Hepatocyte (in vitro differentiated cells): ENCODE measurements around the gene DPH2. TPM values are rescaled to one million over a fixed set of nuclear protein-coding genes. Genes with fewer than 3 reads are reported as not detected.
A peak's percentile ranks its signal among the peaks of the same experiment; 100 is the strongest.

Experiments used
- DNase-seq: peaks from one replicate; pipeline ENCODE4 v3.0.0-alpha.2; 2016; ENCODE audit warnings: low spot score
- H2AFZ ChIP-seq: fragments of 200-600 bp; sonication (generic); 2 replicates; pipeline ENCODE4 v1.6.0; 2016; ENCODE audit warnings: antibody characterized with exemption, mild to moderate bottlenecking
- H3K27ac ChIP-seq: fragments of 200-600 bp; sonication (generic); 2 replicates; pipeline ENCODE4 v1.5.1; 2016; ENCODE audit warnings: mild to moderate bottlenecking
- H3K27me3 ChIP-seq: fragments of 200-600 bp; sonication (generic); 2 replicates; pipeline ENCODE4 v1.6.1; 2016
- H3K36me3 ChIP-seq: fragments of 200-600 bp; sonication (generic); replicated peaks from 2 replicates; pipeline ENCODE4 v1.5.1; 2016; ENCODE audit warnings: low read depth; ENCODE audit not compliant: insufficient read depth
- H3K4me1 ChIP-seq: fragments of 200-600 bp; sonication (generic); 2 replicates; pipeline ENCODE4 v1.5.1; 2016; ENCODE audit warnings: mild to moderate bottlenecking, moderate library complexity; ENCODE audit not compliant: insufficient read depth
- H3K4me2 ChIP-seq: fragments of 200-600 bp; sonication (generic); 2 replicates; pipeline ENCODE4 v1.6.0; 2016
- H3K4me3 ChIP-seq: fragments of 200-600 bp; sonication (generic); 2 replicates; pipeline ENCODE4 v1.5.1; 2016; ENCODE audit warnings: mild to moderate bottlenecking
- H3K79me2 ChIP-seq: fragments of 200-600 bp; sonication (generic); 2 replicates; pipeline ENCODE4 v1.6.0; 2017; ENCODE audit warnings: mild to moderate bottlenecking
- H3K9me2 ChIP-seq: fragments of 200-600 bp; sonication (generic); replicated peaks from 2 replicates; pipeline ENCODE4 v1.6.0; 2017; ENCODE audit warnings: mild to moderate bottlenecking; ENCODE audit not compliant: insufficient read depth
- H3K9me3 ChIP-seq: fragments of 200-600 bp; sonication (generic); 2 replicates; pipeline ENCODE4 v1.5.1; 2016; ENCODE audit warnings: low read depth, mild to moderate bottlenecking
- H4K20me1 ChIP-seq: fragments of 200-600 bp; sonication (generic); 2 replicates; pipeline ENCODE4 v1.6.0; 2016; ENCODE audit warnings: mild to moderate bottlenecking; ENCODE audit not compliant: insufficient read depth, poor library complexity, severe bottlenecking
- EZH2 ChIP-seq: fragments of 200-600 bp; sonication (generic); IDR thresholded peaks from 2 replicates; pipeline ENCODE4 v1.6.1; 2016; ENCODE audit warnings: antibody characterized with exemption, mild to moderate bottlenecking, borderline replicate concordance
- EZH2phosphoT487 ChIP-seq: fragments of 200-600 bp; sonication (generic); IDR thresholded peaks from one replicate; pipeline ENCODE4 v1.6.1; 2018; ENCODE audit warnings: antibody characterized with exemption, mild to moderate bottlenecking, low read depth, moderate library complexity; ENCODE audit not compliant: unreplicated experiment, severe bottlenecking
- WGBS: methylation state at CpG from one replicate; pipeline ENCODE4 v1.1.6; 2016; ENCODE audit warnings: low lambda C conversion rate; ENCODE audit errors: missing lambda C conversion rate; 5-methylcytosine and 5-hydroxymethylcytosine counted together
- polyA plus RNA-seq: library from polyadenylated mRNA; unstranded; fragments of >200 nt; fragmentation: Nextera tagmentation; extraction: Ambion mirVana; gene quantifications from 2 replicates; pipeline ENCODE4 v1.2.1, GENCODE V29; 2016
- total RNA-seq: library from RNA; depleted of rRNA; stranded (reverse); fragments of >200 nt; gene quantifications from 2 replicates; pipeline ENCODE4 v1.2.3, GENCODE V29; 2014
- TF ChIP-seq, protein P1 (sequence below): fragments of 200-600 bp; sonication (generic); IDR thresholded peaks from 2 replicates; pipeline ENCODE4 v1.5.1; 2016; ENCODE audit warnings: antibody characterized with exemption, mild to moderate bottlenecking; ENCODE audit not compliant: poor library complexity

Gene DPH2
- total and polyA plus RNA-seq, 2 experiments from 2014 or later, result 18.6 to 21.5 TPM

DNA sequence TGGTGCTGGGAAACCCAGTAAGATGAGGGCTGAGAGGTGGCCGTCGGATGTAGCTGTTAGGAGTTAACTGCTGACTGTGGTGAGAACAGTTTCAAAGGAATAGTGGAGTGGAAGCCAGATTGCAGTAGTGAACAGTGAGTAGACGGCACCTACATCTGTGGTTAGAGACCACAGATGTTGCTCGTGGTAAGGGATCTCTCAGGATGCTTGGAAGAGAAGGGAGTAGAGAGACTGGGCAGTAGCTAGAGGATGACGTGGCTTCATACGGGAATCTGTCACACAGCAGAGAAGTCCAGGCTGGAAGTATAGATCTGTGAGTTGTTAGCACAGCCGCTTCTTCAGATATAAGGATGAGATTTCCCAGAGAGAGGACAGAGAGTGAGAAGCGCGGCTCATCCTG, 44.0 kb upstream of the DPH2 start:
- Histone ChIP-seq H3K27ac (no peak overlapping the region), H3K9me2 (no peaks in the 10 kb centered on the region), H3K4me3 (no peak overlapping the region), H2AFZ (no peak overlapping the region), H3K4me2 (no peak overlapping the region), H3K36me3 (no peaks in the 10 kb centered on the region), H3K27me3 (no peaks in the 10 kb centered on the region), H3K9me3 (no peaks in the 10 kb centered on the region), H3K79me2 (no peaks in the 10 kb centered on the region), H4K20me1 (no peaks in the 10 kb centered on the region), H3K4me1 (no peaks in the 10 kb centered on the region)
- WGBS, result 98% methylated on average over 9 of the region's 9 CpGs
- TF ChIP-seq EZH2phosphoT487 (no peak), EZH2 (no peak)
- TF ChIP-seq, protein P1, sequence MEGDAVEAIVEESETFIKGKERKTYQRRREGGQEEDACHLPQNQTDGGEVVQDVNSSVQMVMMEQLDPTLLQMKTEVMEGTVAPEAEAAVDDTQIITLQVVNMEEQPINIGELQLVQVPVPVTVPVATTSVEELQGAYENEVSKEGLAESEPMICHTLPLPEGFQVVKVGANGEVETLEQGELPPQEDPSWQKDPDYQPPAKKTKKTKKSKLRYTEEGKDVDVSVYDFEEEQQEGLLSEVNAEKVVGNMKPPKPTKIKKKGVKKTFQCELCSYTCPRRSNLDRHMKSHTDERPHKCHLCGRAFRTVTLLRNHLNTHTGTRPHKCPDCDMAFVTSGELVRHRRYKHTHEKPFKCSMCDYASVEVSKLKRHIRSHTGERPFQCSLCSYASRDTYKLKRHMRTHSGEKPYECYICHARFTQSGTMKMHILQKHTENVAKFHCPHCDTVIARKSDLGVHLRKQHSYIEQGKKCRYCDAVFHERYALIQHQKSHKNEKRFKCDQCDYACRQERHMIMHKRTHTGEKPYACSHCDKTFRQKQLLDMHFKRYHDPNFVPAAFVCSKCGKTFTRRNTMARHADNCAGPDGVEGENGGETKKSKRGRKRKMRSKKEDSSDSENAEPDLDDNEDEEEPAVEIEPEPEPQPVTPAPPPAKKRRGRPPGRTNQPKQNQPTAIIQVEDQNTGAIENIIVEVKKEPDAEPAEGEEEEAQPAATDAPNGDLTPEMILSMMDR, result no peak
- no peak for DNase-seq

DNA sequence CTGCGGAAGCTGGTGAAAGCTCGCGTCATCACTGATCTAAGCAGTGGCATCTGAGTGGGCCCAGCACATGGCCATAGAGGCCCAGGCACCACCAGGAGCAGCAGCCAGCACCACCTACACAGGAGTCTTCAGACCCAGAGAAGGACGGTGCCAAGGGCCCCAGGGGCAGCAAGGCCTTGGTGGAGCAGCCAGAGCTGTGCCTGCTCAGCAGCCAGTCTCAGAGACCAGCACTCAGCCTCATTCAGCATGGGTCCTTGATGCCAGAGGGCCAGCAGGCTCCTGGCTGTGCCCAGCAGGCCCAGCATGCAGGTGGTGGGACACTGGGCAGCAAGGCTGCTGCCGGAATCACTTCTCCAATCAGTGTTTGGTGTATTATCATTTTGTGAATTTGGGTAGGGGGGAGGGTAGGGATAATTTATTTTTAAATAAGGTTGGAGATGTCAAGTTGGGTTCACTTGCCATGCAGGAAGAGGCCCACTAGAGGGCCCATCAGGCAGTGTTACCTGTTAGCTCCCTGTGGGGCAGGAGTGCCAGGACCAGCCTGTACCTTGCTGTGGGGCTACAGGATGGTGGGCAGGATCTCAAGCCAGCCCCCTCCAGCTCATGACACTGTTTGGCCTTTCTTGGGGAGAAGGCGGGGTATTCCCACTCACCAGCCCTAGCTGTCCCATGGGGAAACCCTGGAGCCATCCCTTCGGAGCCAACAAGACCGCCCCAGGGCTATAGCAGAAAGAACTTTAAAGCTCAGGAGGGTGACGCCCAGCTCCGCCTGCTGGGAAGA, 39.5 kb upstream of the DPH2 start:
- Histone ChIP-seq H2AFZ (no peak overlapping the region), H3K4me1 (peaks cover 15% of the 10 kb centered on the region), H3K9me3 (no peaks in the 10 kb centered on the region), H4K20me1 (no peaks in the 10 kb centered on the region), H3K27ac (no peak overlapping the region), H3K9me2 (no peaks in the 10 kb centered on the region), H3K27me3 (peaks cover 9% of the 10 kb centered on the region), H3K79me2 (no peaks in the 10 kb centered on the region), H3K4me2 (no peak overlapping the region), H3K4me3 (no peak overlapping the region), H3K36me3 (no peaks in the 10 kb centered on the region)
- DNase-seq, result no peak
- 93% methylated on average over 10 of the region's 10 CpGs for WGBS
- no peak for TF ChIP-seq EZH2phosphoT487
- TF ChIP-seq, protein P1, result peak; percentile 27

DNA sequence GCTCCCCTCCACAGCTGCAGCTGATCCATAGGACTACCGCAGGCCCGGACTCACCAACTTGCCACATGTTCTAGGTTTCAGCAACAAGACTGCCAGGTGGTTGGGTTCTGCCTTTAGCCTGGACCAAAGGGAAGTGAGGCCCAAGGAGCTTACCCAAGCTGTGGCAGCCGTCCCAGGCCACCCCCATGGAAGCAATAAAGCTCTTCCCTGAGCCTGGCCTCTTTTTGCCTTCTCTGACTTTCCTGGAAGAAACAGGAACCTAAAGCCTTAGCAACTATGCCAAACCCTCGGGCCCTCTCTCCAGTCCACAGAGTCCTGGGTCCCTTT, 38.9 kb upstream of the DPH2 start:
- Histone ChIP-seq H3K4me2 (no peak overlapping the region), H2AFZ (no peak overlapping the region), H3K79me2 (no peaks in the 10 kb centered on the region), H3K9me2 (no peaks in the 10 kb centered on the region), H3K9me3 (no peaks in the 10 kb centered on the region), H3K27me3 (peaks cover 14% of the 10 kb centered on the region), H3K4me3 (no peak overlapping the region), H3K27ac (no peak overlapping the region), H3K36me3 (no peaks in the 10 kb centered on the region), H3K4me1 (peaks cover 18% of the 10 kb centered on the region), H4K20me1 (no peaks in the 10 kb centered on the region)
- 66% methylated on average over 4 of the region's 4 CpGs for WGBS
- DNase-seq, result no peak
- TF ChIP-seq EZH2 (no peak), EZH2phosphoT487 (no peak)
- TF ChIP-seq, protein P1, result no peak
